BJ (cell line): ENCODE measurements around the gene LILRA2. TPM values are rescaled to one million over a fixed set of nuclear protein-coding genes. Genes with fewer than 3 reads are reported as not detected.
"Not testable (repeated sequence)": the region's sequence is repeated elsewhere in the genome, so short reads cannot be mapped to it uniquely, and the experiment has no call there.

ENCODE experiments used
- CTCF ChIA-PET: fragments of 350-600 bp; formaldehyde crosslinking; extraction: SDS; loops from one replicate; lab custom pipeline; 2021; ENCODE audit warnings: antibody characterized with exemption, inconsistent platforms; lab: Yijun Ruan, JAX
- POLR2A ChIA-PET: fragments of 300-600 bp; sonication (Branson Sonifier 250); formaldehyde crosslinking; extraction: SDS; loops from one replicate; lab custom pipeline; 2021; ENCODE audit warnings: antibody characterized with exemption; lab: Charles Lee
- DNase-seq: peaks from one replicate; pipeline ENCODE4 v3.0.0-alpha.2; 2011; ENCODE audit warnings: low read depth
- H3K27me3 ChIP-seq: 2 replicates; pipeline ENCODE4 v1.6.0; 2011; ENCODE audit warnings: low read length; ENCODE audit not compliant: control insufficient read depth, insufficient read depth
- H3K36me3 ChIP-seq: 2 replicates; pipeline ENCODE4 v1.5.1; 2011; ENCODE audit warnings: low read length; ENCODE audit not compliant: control insufficient read depth, insufficient read depth
- H3K4me3 ChIP-seq: 2 replicates; pipeline ENCODE4 v1.5.1; 2011; ENCODE audit warnings: low read depth, mild to moderate bottlenecking, control low read depth, low read length
- polyA plus RNA-seq: library from polyadenylated mRNA; depleted of rRNA; stranded (reverse); fragments of >200 nt; gene quantifications from 2 replicates; pipeline ENCODE4 v1.2.3, GENCODE V29; 2011
- TF ChIP-seq, protein P1 (sequence below): IDR thresholded peaks from 2 replicates; pipeline ENCODE4 v1.5.1; 2011; ENCODE audit warnings: low read depth, mild to moderate bottlenecking, control low read depth, inconsistent platforms, low read length, moderate library complexity; ENCODE audit not compliant: insufficient read depth

The LILRA2 gene
- polyA plus RNA-seq, 1 experiment: not detected

DNA sequence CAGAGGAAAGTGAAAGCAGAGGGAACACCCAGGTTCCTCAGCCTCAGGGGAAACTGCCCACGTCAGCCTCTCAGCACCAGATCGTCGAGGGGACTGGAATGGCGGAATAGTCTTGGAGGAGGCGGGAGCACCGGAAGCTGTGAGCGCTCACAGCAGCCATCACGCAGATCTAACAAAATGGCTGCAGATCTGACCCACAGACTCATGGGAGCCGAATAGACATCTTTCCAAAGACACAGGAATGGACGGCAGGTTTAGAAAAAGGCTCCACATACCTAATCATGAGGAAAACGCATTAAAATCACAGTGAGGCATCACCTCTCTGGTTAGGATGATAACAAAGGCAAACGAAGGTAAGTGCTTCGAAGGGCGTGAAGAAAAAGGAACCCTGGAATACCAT is 11.8 kb upstream of the LILRA2 start:
- TF ChIP-seq, protein P1, sequence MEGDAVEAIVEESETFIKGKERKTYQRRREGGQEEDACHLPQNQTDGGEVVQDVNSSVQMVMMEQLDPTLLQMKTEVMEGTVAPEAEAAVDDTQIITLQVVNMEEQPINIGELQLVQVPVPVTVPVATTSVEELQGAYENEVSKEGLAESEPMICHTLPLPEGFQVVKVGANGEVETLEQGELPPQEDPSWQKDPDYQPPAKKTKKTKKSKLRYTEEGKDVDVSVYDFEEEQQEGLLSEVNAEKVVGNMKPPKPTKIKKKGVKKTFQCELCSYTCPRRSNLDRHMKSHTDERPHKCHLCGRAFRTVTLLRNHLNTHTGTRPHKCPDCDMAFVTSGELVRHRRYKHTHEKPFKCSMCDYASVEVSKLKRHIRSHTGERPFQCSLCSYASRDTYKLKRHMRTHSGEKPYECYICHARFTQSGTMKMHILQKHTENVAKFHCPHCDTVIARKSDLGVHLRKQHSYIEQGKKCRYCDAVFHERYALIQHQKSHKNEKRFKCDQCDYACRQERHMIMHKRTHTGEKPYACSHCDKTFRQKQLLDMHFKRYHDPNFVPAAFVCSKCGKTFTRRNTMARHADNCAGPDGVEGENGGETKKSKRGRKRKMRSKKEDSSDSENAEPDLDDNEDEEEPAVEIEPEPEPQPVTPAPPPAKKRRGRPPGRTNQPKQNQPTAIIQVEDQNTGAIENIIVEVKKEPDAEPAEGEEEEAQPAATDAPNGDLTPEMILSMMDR: no peak
- no peak overlapping the region for H3K4me3 ChIP-seq
- ChIA-PET CTCF (no interaction called here), POLR2A (no interaction called here)
- no peak for DNase-seq
- H3K27me3 ChIP-seq: no peaks in the 10 kb centered on the region
- no peaks in the 10 kb centered on the region for H3K36me3 ChIP-seq

DNA sequence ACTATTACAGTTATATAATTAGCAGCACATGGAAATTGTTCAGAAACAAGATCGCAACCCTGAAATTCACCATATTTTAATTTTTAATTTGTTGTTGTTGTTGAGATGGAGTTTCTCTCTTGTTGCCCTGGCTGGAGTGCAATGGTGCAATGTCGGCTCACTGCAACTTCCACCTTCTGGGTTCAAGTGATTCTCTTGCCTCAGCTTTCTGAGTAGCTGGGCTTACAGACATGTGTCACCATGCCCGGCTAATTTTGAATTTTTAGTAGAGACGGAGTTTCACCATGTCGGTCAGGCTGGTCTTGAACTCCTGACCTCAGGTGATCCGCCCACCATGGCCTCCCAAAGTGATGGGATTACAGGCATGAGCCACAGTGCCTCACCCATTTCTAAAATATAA is 10.4 kb upstream of the LILRA2 start:
- DNase-seq, H3K27me3 ChIP-seq, H3K4me3 ChIP-seq, H3K36me3 ChIP-seq, POLR2A ChIA-PET, CTCF ChIA-PET: not testable (repeated sequence)

DNA sequence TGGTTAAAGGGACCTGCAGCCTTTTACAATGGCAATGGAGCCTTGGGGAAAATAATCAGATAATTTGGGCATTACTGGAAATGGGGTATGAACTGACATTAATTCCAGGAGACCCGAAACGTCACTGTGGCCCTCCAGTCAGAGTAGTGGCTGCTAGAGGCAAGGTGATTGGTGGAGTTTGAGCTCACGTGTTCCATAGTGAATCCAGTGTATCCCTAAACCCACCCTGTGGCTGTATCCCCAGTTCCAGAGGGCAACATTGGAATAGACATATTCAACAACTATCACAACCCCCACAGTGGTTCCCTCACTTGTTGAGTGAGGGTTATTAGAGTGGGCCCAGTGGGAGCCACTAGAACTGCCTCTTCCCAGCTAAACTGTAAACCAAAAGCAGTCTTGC is 3.3 kb upstream of the LILRA2 start:
- H3K4me3 ChIP-seq: no peak overlapping the region
- H3K27me3 ChIP-seq: no peaks in the 10 kb centered on the region
- CTCF ChIA-PET: no interaction called here
- TF ChIP-seq, protein P1: no peak
- POLR2A ChIA-PET: no interaction called here
- H3K36me3 ChIP-seq: no peaks in the 10 kb centered on the region
- DNase-seq: no peak

DNA sequence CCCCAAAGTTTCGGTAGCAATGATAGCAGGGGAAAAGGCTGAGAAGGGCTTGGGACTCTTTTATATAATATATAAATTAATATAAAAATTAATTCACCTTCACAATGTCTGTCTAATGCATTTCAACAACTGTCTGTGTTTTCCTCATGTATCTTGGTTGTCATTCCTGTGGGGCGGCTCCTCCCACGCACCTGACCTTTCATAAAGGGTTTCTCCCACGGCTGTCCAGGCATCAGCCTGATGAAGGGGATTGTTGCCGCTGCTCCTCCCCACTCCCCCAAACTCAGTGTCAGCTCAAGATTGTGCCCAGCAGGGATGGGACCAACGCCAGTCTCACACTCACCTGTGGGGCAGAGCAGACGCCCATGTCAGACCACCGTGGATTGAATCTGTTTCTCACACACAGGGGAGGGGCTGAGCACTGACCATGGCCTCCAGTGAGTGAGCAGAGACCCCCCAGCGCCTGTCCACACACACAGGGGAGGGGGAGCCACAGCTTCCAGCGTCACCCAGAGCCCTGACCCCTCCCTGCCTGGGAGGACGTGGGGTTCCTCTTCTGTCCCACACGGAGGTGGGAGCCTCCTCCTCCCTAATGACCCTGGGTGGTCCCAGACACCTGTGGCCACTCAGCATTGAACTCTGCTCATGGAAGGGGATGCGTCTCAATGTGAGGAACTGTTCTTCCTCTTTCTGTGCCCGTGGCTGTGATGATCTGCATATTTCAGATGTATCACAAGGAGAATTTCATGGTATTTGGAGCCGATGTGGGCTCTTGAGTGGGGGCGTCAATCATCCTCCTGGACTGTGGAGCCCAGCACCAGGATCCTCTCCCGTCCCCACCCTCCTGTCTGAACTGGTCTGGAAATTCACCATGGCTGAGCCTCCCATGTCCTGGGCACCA is 1.6 kb upstream of the LILRA2 start:
- CTCF ChIA-PET, H3K4me3 ChIP-seq, H3K27me3 ChIP-seq, POLR2A ChIA-PET, DNase-seq, H3K36me3 ChIP-seq: not testable (repeated sequence)

DNA sequence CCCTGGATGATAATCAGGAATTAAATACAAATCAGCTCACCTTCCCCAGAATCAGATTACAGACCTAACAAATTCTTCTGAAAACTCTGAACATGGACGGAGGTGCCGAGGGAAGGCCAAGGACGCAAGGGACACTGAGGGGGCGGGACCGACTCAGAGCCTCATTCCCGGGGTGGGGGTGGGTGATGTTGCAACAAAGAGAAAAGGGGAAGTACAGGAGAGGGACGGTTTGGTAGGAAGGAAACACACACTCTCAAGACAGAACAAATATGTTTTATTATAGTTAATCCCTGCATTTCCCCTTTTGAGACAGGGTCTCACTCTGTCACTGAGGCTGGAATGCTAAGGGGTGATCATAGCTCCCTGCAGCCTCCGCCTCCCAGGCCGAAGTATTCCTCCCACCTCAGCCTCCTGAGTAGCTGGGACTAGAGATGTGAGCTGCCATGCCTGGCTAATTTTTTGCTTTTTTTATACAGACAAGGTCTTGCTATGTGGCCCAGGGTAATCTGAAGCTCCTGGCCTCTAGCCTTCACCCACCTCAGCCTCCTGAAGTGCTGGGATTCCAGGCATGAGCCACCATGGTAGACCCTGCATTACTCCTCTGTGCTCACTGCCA is 786 bp upstream of the LILRA2 start:
- Histone ChIP-seq H3K36me3 (no peaks in the 10 kb centered on the region), H3K27me3 (no peaks in the 10 kb centered on the region), H3K4me3 (no peak overlapping the region)
- TF ChIP-seq, protein P1: no peak
- ChIA-PET CTCF (no interaction called here), POLR2A (no interaction called here)
- no peak for DNase-seq

DNA sequence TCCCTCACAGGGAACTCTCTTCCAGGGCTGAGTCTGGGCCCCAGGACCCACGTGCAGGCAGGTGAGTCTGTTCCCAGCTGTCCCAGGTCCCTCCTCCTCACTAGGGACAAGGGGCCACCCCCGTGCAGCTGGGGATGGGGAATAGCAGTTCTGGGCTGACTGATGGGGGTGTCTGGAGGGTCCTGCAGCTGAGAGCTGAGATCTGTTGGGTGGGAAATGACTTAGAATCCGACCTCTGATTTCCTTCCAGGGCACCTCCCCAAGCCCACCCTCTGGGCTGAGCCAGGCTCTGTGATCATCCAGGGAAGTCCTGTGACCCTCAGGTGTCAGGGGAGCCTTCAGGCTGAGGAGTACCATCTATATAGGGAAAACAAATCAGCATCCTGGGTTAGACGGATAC is 461 bp downstream of the LILRA2 start:
- CTCF ChIA-PET: no interaction called here
- TF ChIP-seq, protein P1: no peak
- no peak for DNase-seq
- POLR2A ChIA-PET: no interaction called here
- no peaks in the 10 kb centered on the region for H3K27me3 ChIP-seq
- H3K4me3 ChIP-seq: no peak overlapping the region
- H3K36me3 ChIP-seq: no peaks in the 10 kb centered on the region
